ENCODE measurements around the gene ZNF444.

The ZNF444 gene

DNA sequence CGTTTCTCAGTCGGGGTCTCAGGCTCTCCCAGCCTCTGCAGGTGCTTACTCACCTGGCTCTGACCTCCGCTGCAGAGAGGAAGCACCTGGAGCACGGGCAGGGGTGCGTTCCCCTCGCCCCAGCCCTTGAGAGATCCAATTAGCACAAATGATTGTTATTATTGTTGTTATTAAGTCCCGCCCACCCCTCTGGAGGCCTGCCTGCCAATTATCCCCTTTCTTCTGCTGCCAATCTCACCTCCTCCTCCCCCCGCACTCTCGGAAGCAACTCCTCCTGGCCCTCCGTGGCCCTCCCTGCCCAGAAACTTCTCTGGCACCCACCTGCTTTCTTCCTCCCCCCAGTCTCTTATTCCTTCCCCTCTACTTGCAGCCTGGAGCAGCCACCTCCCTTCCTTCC lies 28.8 kb upstream of the ZNF444 start:
- H3K4me3 ChIP-seq = no peak overlapping the region
- DNase-seq (ENCODE audit: low read depth, low spot score) = no peak
- TF ChIP-seq FOXP2 (optimal IDR thresholded peaks at IDR 0.05; ENCODE audit: control extremely low read depth, extremely low read length, insufficient read depth) (no peak), POLR2AphosphoS5 (IDR thresholded peaks at IDR 0.05; ENCODE audit: borderline replicate concordance, low read depth, low read length) (no peak), EZH2 (IDR thresholded peaks at IDR 0.05) (no peak)
- no peak overlapping the region for H3K9ac ChIP-seq (ENCODE audit: insufficient read length)
- no peaks in the 10 kb centered on the region for H3K9me3 ChIP-seq (ENCODE audit: low read depth, low read length)
- no peak overlapping the region for H3K27ac ChIP-seq
- no peaks in the 10 kb centered on the region for H3K36me3 ChIP-seq (ENCODE audit: insufficient read depth, low read length)

DNA sequence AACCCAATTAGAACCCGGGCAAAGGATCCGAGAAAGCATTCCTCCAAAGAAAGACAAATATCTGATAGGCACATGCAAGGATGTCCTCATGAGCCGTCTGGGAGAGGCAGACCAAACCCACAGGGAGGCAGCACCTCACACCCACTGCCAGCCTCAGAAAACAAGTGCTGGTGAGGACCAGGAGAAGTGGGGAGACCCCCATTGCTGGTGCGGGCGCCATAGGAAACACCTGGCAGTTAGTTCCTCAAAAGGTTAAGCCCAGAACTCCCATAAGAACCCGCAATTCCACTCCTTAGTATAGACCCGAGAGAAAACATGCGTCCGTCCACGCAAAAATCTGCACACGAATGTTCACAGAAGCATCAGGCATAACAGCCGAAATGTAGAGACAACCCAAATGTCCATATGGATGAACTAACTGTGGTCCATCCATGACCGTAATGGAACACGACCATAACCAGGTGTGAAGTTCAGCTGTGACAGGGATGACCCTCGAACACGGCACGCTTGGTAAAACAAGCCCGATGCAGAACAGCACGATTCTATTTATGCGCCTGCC lies 27.9 kb upstream of the ZNF444 start:
- Histone ChIP-seq H3K9me3 (ENCODE audit: low read depth, low read length) (no peaks in the 10 kb centered on the region), H3K27ac (no peak overlapping the region), H3K9ac (ENCODE audit: insufficient read length) (no peak overlapping the region), H3K4me3 (no peak overlapping the region), H3K36me3 (ENCODE audit: insufficient read depth, low read length) (no peaks in the 10 kb centered on the region)
- DNase-seq (ENCODE audit: low read depth, low spot score) = no peak
- no peak for TF ChIP-seq POLR2AphosphoS5 (IDR thresholded peaks at IDR 0.05; ENCODE audit: borderline replicate concordance, low read depth, low read length)
- no peak for TF ChIP-seq FOXP2 (optimal IDR thresholded peaks at IDR 0.05; ENCODE audit: control extremely low read depth, extremely low read length, insufficient read depth)
- no peak for TF ChIP-seq EZH2 (IDR thresholded peaks at IDR 0.05)

DNA sequence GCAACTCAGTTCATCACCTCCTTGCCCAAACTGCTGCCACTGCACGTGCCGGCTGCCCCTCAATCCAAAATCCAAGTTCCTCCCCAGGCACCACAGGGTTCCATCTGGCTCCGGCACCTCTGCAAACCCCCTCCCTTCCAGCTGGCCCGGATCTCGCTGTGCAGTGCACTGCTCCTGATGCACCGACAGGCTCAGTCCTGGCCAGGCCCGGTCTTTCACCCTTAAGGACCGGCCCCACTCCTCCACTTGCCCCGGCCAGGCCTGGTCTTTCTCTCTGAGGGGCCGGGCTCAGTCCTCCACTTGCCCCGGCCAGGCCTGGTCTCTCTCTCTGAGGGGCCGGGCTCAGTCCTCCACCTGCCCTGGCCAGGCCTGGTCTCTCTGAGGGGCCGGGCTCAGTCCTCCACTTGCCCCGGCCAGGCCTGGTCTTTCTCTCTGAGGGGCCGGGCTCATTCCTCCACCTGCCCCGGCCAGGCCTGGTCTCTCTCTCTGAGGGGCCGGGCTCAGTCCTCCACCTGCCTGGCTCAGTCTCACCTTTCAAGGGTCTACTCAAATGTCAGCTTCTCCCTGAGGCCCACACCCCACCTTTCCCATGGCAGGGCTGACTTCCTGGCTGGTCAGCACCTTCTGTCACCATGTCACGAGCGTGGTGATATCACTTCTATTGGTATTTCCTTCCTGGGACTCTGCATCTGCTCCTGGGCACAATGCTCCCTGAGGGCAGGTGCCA lies 26.9 kb upstream of the ZNF444 start:
- H3K9ac ChIP-seq (ENCODE audit: insufficient read length) = no peak overlapping the region
- no peaks in the 10 kb centered on the region for H3K36me3 ChIP-seq (ENCODE audit: insufficient read depth, low read length)
- H3K27ac ChIP-seq = no peak overlapping the region
- no peak for DNase-seq (ENCODE audit: low read depth, low spot score)
- H3K9me3 ChIP-seq (ENCODE audit: low read depth, low read length) = no peaks in the 10 kb centered on the region
- H3K4me3 ChIP-seq = no peak overlapping the region
- TF ChIP-seq POLR2AphosphoS5 (IDR thresholded peaks at IDR 0.05; ENCODE audit: borderline replicate concordance, low read depth, low read length) (no peak), EZH2 (IDR thresholded peaks at IDR 0.05) (no peak), FOXP2 (optimal IDR thresholded peaks at IDR 0.05; ENCODE audit: control extremely low read depth, extremely low read length, insufficient read depth) (no peak)

DNA sequence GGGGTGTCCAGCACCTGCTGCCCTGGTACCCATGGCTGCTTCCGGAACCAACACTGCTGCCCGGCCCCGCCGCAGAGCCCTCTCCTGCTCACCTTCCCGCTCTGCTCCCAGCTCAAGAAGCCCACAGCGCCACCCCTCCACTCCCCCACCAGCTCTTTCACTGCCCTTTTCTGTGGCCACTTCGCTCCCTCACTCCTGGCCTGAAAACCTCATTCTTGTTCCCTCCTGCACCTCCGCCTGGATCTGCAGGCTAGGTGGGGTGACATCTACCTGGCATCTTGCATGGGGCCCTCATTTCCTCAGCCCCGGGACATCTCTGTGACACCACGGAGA lies 26.3 kb upstream of the ZNF444 start:
- TF ChIP-seq POLR2AphosphoS5 (IDR thresholded peaks at IDR 0.05; ENCODE audit: borderline replicate concordance, low read depth, low read length) (no peak), EZH2 (IDR thresholded peaks at IDR 0.05) (no peak), FOXP2 (optimal IDR thresholded peaks at IDR 0.05; ENCODE audit: control extremely low read depth, extremely low read length, insufficient read depth) (no peak)
- Histone ChIP-seq H3K27ac (no peak overlapping the region), H3K36me3 (ENCODE audit: insufficient read depth, low read length) (no peaks in the 10 kb centered on the region), H3K9me3 (ENCODE audit: low read depth, low read length) (no peaks in the 10 kb centered on the region), H3K9ac (ENCODE audit: insufficient read length) (no peak overlapping the region), H3K4me3 (no peak overlapping the region)
- no peak for DNase-seq (ENCODE audit: low read depth, low spot score)

DNA sequence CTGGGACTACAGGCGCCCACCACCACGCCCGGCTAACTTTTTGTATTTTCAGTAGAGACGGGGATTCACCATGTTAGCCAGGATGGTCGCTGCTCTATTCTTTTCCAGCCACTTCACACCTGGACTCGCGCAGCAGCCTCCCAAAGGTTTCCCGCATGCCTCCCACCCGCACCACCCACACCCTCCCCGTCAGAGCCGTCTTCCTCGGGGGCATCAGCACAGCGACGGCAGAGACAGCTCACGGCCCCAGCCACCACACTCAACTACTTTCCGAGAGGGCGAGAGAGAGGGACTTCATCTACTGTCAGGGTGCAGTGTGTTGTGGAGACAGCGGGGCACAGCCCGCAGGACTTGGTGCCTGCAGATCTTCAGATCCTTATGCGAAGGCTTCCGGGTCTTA lies 25.6 kb upstream of the ZNF444 start:
- no peaks in the 10 kb centered on the region for H3K9me3 ChIP-seq (ENCODE audit: low read depth, low read length)
- no peak overlapping the region for H3K27ac ChIP-seq
- no peaks in the 10 kb centered on the region for H3K36me3 ChIP-seq (ENCODE audit: insufficient read depth, low read length)
- H3K9ac ChIP-seq (ENCODE audit: insufficient read length) = no peak overlapping the region
- DNase-seq (ENCODE audit: low read depth, low spot score) = no peak
- TF ChIP-seq POLR2AphosphoS5 (IDR thresholded peaks at IDR 0.05; ENCODE audit: borderline replicate concordance, low read depth, low read length) = no peak
- TF ChIP-seq EZH2 (IDR thresholded peaks at IDR 0.05) = no peak
- no peak for TF ChIP-seq FOXP2 (optimal IDR thresholded peaks at IDR 0.05; ENCODE audit: control extremely low read depth, extremely low read length, insufficient read depth)
- no peak overlapping the region for H3K4me3 ChIP-seq

DNA sequence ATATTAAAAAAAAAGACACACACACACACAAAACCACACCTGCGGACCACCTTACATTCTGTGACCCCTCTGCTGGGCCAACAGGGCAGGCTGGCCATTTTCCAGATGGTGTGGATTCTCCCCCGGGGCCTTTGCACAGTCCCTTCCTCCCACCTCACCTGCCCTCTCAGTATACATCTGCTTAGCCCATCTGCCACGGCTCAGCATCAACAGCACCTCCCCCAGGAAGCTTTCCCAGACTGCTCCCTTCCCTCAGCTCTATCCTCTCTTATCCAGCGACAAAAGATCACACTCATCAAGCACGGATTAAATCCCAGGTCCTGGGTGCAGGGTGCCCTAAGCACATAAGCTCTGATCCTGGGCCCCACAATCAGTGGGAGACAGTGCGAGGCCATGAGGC lies 24.5 kb upstream of the ZNF444 start:
- Histone ChIP-seq H3K27ac (no peak overlapping the region), H3K36me3 (ENCODE audit: insufficient read depth, low read length) (no peaks in the 10 kb centered on the region), H3K4me3 (no peak overlapping the region), H3K9me3 (ENCODE audit: low read depth, low read length) (no peaks in the 10 kb centered on the region), H3K9ac (ENCODE audit: insufficient read length) (no peak overlapping the region)
- no peak for TF ChIP-seq POLR2AphosphoS5 (IDR thresholded peaks at IDR 0.05; ENCODE audit: borderline replicate concordance, low read depth, low read length)
- TF ChIP-seq FOXP2 (optimal IDR thresholded peaks at IDR 0.05; ENCODE audit: control extremely low read depth, extremely low read length, insufficient read depth) = no peak
- no peak for TF ChIP-seq EZH2 (IDR thresholded peaks at IDR 0.05)
- DNase-seq (ENCODE audit: low read depth, low spot score) = no peak

DNA sequence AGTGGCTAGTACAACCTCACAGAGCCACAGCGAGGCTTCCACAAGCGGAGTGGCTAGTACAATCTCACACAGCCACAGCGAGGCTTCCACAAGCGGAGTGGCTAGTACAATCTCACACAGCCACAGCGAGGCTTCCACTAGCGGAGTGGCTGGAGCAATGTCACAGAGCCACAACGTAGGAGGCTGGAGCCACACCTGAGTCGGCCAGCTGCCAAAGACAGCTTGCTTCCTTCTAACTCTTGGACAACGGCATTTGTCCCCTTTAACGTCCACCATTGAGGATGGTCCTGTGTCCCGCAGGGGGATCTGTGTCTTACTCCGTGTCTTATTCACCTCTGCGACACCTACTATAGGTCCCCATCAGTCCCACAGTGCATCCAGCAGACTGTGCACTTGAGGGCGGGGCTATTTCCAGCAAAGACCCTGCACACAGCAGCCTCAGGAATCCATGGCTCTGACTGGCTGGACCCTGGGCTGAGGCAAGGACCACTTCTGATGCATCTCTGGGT lies 23.7 kb upstream of the ZNF444 start:
- Histone ChIP-seq H3K9me3 (ENCODE audit: low read depth, low read length) (no peaks in the 10 kb centered on the region), H3K4me3 (no peak overlapping the region), H3K36me3 (ENCODE audit: insufficient read depth, low read length) (no peaks in the 10 kb centered on the region), H3K9ac (ENCODE audit: insufficient read length) (no peak overlapping the region), H3K27ac (no peak overlapping the region)
- TF ChIP-seq EZH2 (IDR thresholded peaks at IDR 0.05) = no peak
- no peak for TF ChIP-seq FOXP2 (optimal IDR thresholded peaks at IDR 0.05; ENCODE audit: control extremely low read depth, extremely low read length, insufficient read depth)
- TF ChIP-seq POLR2AphosphoS5 (IDR thresholded peaks at IDR 0.05; ENCODE audit: borderline replicate concordance, low read depth, low read length) = no peak
- no peak for DNase-seq (ENCODE audit: low read depth, low spot score)

DNA sequence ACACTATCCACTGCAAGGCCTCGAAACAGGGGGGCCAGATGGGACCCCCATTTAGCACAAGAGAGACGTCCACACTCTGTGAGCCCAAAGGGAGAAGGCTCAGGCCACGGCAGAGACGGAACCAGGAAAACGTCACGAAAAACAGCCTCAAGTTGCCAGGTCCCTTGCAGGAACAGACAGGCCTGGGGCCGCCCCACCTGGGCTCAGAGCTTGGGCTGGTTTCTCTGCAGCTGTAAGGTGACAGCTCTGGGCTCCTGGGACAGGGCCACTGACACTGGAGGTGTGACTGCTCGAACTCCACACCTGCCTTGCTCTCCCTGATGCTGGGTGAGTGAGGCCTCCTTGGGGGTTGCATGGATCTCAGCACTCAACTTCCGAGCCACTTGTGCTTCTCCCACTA lies 23.2 kb upstream of the ZNF444 start:
- Histone ChIP-seq H3K27ac (no peak overlapping the region), H3K36me3 (ENCODE audit: insufficient read depth, low read length) (no peaks in the 10 kb centered on the region), H3K9me3 (ENCODE audit: low read depth, low read length) (no peaks in the 10 kb centered on the region), H3K9ac (ENCODE audit: insufficient read length) (no peak overlapping the region), H3K4me3 (no peak overlapping the region)
- TF ChIP-seq EZH2 (IDR thresholded peaks at IDR 0.05) = no peak
- TF ChIP-seq FOXP2 (optimal IDR thresholded peaks at IDR 0.05; ENCODE audit: control extremely low read depth, extremely low read length, insufficient read depth) = no peak
- no peak for DNase-seq (ENCODE audit: low read depth, low spot score)
